HG03558 (cell line): ENCODE results near the gene PEX3.
"Not testable (repeated sequence)": the region's sequence is repeated elsewhere in the genome, so short reads cannot be mapped to it uniquely, and the experiment has no call there.

Source experiments
- ATAC-seq: cut with Tn5 transposase; IDR thresholded peaks from one replicate; pipeline ENCODE4 v1.9.1; 2021; ENCODE audit warnings: moderate number of reproducible peaks; ENCODE audit not compliant: unreplicated experiment; ENCODE audit errors: extremely low read depth

The PEX3 gene

GRCh38 chr6:143443096-143443495 is 7.5 kb upstream of the PEX3 start:
- ATAC-seq, result no peak

- not testable (repeated sequence) for ATAC-seq
Observed at GRCh38 chr6:143447865-143448264, 2.7 kb upstream of the PEX3 start.

GRCh38 chr6:143449082-143449713 is 1.4 kb upstream of the PEX3 start:
- no peak for ATAC-seq

DNA sequence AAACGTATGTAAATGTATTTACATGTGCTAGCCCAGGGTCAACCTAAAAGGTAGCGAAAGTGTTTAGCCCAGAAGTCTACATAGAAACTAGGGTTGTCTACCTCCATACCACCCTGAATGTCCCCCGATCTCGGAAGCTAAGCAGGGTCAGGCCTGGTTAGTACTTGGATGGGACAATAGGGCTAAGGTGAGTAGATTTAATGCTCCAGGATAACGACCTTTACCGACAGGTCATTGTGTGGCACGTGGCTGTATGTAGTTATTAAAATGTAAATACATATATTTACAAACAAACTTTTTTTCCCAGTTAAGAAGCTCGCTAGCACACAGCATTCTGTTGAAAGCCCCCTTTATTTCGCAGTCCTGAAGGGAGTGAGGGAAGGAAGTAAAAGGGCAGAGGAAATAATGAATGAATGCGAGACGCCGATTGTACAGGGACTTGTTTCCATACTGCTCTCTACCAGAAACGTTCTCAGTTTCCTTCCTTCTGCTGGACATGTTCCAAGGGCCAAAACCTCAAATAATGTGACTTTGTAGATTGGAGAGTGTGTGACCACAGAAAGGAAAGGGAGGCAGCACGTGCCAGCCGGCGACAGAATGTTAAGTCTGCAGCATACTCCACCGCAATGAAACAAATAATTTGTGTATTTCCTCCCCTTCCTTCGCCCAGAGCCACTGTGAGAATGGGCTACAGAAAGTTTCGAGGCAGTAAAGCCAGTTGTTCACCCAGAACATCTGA is 722 bp upstream of the PEX3 start:
- no peak for ATAC-seq

DNA sequence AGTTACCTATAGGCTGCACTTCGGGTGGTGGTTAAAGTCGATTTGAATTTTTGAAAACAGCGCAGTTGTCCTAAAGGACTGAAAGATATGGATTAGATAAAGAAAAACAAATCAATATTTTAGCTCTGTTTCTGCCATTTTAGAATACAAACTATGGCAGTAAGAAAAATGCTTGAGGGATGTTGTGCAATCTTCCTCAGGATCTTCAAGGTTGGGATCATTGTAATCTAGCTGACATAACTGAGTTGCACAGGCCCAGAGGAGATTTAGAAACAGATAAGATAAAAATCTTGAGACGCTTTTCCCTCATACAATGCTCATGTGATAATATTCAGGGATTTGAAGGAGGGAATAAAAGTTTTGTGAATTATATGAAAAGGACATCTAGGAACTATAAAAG is 926 bp downstream of the PEX3 start:
- no peak for ATAC-seq

DNA sequence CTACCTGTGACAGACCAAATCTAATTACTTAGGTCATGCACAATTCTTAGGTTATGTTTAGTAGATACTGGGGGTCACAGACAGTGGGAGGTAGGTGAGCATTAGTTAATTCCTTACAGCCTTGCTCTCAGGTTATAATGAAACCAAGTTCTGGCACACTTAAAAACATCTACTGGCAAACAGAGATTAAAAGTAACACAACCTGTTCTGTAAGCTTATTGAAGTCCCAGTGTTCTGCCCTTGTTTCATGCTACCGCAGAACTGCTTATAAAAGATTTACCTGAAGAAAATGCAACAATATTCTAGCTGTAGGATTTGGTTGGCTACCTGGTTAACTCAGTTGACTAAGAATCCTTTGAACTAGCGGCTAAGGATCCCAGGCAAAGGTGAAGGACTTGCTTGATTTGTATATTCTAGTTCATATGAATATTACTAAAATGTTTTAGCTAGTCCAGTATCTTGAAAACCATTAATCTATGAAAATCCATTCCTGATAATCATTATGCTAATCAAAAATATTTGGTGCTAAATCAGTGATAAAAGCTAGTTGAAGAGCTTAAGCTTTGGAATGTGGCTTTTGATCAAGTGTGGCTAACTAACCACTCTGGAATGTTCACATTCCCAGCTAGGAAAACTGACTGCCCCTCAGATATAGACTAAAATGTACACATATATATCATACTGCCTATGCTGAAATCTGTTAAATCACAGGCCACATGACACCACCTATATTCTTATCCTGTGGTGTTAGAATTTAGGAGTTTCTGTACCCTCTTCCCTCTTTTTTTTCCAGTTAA is 7.2 kb downstream of the PEX3 start:
- ATAC-seq, result no peak

DNA sequence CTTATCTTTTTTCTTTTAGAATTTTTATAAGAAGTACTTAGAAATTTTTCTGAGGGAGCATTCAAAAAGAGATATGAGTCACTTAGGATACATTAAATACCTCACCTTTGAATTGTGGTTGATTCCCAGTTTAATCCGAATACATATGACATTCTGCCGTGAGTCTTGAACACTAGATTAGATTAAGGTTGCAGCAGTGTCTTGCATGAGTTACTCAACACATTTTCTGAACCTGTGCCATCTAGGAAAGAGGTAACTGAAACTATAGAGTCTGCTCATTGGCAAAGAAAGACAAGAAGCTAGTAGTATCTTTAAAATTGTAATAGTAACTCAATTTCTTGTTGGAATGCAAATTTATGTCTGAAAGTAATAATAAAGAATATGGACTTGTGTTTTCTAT is 14.9 kb downstream of the PEX3 start:
- ATAC-seq, result no peak

- ATAC-seq, result no peak
Observed at GRCh38 chr6:143468026-143468425, 17.4 kb downstream of the PEX3 start.

GRCh38 chr6:143468823-143469222 is 18.2 kb downstream of the PEX3 start:
- ATAC-seq, result not testable (repeated sequence)

- no peak for ATAC-seq
Observed at GRCh38 chr6:143471822-143472221, 21.2 kb downstream of the PEX3 start.

DNA sequence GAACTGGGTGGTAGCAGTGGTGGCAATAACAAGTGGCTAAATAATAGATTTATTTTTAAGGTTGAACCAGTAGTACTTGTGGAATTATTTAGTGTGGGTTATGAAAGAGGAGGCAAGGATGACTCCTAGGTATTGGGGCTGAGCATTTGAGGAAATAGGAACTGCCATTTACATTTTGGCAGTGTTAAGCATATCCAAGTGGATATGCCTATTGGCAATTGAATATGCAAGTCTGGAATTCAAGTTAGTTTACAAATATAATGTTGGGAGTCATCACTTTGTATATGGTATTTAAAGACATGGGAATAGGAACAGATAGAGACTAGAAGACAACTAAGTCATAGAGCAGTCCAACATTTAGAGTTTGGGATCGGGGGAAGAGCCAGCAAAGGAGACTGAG is 25.9 kb downstream of the PEX3 start:
- ATAC-seq, result no peak

DNA sequence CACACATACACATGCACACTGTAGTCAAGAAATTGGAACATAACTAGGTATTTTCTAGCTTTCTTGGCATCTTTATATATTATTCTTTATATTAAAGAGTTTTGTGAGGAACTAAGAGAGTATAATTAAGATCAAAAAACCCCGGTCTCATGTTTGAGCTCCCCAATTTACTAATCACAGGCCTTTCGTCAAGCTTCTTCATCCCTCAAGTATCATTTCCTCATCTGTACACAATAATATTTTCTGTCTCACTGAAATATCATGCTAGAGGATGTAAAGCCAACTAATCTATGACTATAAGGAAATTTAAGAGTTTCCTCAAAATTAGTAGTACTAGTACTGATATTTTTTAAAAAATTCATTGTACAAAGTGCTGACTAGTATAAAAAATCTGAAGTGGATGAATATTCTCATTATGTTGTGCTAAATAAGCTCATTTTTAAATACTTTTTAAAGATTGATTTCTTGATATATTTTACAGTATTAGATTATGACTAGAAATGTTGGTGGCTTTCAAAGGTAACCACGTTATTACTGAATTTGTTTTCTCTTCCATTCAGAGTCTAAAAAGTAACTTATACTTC is 28.0 kb downstream of the PEX3 start:
- ATAC-seq, result no peak

DNA sequence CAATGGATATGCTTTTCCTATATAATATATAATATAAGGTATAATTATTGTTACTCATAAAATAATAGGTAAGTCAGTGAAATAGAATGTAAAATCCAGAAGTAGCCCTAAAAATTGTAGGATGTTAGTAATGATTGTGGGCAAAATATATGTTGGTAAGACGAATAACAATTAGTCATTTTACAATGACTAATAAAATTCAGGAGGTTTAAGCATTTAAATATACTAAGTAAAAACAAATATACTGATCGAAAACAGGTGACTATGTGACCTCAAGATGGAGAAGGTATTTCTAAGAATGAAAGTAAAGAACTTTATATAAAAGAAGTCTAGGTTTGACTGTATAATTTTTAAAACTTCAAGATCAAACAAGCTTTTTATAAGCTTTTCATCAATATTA is 32.0 kb downstream of the PEX3 start:
- no peak for ATAC-seq

GRCh38 chr6:143485967-143486366 is 35.4 kb downstream of the PEX3 start:
- ATAC-seq, result no peak

- ATAC-seq, result no peak
Observed at GRCh38 chr6:143486752-143487151, 36.1 kb downstream of the PEX3 start.

GRCh38 chr6:143490244-143490643 is 39.6 kb downstream of the PEX3 start:
- no peak for ATAC-seq

- ATAC-seq, result no peak
Observed at GRCh38 chr6:143490775-143491174, 40.2 kb downstream of the PEX3 start.

DNA sequence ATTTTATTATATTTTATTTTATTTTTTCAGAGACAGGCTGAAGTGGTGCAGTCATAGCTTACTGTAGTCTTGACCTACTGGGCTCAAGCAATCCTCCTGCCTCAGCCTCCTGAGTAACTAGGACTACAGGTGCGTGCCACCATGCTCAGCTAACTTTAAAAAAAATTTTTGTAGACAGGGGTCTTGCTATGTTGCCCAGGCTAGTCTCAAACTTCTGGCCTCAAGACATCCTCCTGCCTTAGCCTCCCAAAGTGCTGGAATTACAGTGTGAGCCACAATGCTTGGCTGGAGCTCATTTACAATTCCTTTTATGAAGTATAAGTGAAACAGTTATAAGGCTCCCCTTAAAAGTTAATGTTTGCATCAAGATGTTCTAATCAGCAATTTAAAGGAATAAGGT is 46.4 kb downstream of the PEX3 start:
- ATAC-seq, result no peak

GRCh38 chr6:143498428-143498827 is 47.8 kb downstream of the PEX3 start:
- ATAC-seq, result no peak

GRCh38 chr6:143501851-143502250 is 51.2 kb downstream of the PEX3 start:
- no peak for ATAC-seq

- no peak for ATAC-seq
Observed at GRCh38 chr6:143504369-143504768, 53.8 kb downstream of the PEX3 start.
